ENCODE results near the gene CNTN4.

DNA sequence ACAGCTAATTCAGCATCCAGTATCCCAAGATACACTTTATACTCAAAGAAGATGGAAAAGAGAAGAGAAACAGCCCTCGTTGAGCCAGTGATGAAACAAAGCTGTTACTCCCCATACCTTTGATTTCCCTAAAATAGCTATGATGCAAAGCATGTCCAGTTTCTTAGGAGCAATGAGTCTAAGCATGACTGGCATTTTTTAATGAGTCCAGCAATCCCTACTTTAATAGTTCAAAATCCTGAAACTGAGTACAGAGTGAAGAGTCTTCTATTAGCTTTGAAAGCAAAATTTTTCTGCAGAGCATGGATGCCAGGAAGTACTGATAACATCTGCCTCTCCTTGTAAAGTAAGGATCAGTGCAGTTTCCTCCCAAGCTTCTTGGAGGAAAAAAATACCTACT lies 708.8 kb downstream of the CNTN4 start:
- TF ChIP-seq GTF2F1 (IDR thresholded peaks at IDR 0.05; ENCODE audit: borderline replicate concordance, low read depth, low read length) (no peak), CBX8 (IDR thresholded peaks at IDR 0.05; ENCODE audit: borderline replicate concordance, low read depth, low read length) (no peak), EP300 (IDR thresholded peaks at IDR 0.05; ENCODE audit: borderline replicate concordance in 1 of 2, low read depth in 2 of 2, low read length in 2 of 2) (no peak), EGR1 (IDR thresholded peaks at IDR 0.05; ENCODE audit: borderline replicate concordance, low read depth, low read length) (no peak), POLR2A (IDR thresholded peaks at IDR 0.05; ENCODE audit: control extremely low read depth in 1 of 2, low read depth in 2 of 2, low read length in 2 of 2) (no peak), SUZ12 (IDR thresholded peaks at IDR 0.05; ENCODE audit: low read length) (no peak), CTBP2 (IDR thresholded peaks at IDR 0.05; ENCODE audit: borderline replicate concordance, insufficient read depth, insufficient read length, low read length) (no peak), POLR2AphosphoS5 (IDR thresholded peaks at IDR 0.05; ENCODE audit: low read depth, low read length) (no peak), TAF1 (IDR thresholded peaks at IDR 0.05; ENCODE audit: low read depth, low read length) (no peak)
- TF ChIP-seq, protein P1, sequence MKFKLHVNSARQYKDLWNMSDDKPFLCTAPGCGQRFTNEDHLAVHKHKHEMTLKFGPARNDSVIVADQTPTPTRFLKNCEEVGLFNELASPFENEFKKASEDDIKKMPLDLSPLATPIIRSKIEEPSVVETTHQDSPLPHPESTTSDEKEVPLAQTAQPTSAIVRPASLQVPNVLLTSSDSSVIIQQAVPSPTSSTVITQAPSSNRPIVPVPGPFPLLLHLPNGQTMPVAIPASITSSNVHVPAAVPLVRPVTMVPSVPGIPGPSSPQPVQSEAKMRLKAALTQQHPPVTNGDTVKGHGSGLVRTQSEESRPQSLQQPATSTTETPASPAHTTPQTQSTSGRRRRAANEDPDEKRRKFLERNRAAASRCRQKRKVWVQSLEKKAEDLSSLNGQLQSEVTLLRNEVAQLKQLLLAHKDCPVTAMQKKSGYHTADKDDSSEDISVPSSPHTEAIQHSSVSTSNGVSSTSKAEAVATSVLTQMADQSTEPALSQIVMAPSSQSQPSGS (IDR thresholded peaks at IDR 0.05; ENCODE audit: low read length) = no peak
